Mammary epithelial cell (primary cell): ENCODE data around the gene ETV3L.

Experiments used
- CTCF ChIP-seq, 2 donors: IDR thresholded peaks in 1 of 2; conservative IDR thresholded peaks in 1 of 2; 2 replicates each; pipeline ENCODE4 v1.5.1; 2011 to 2012; ENCODE audit warnings: inconsistent platforms in 2 of 2, low read length in 2 of 2, mild to moderate bottlenecking in 2 of 2, control low read depth in 1 of 2, low read depth in 1 of 2; ENCODE audit not compliant: insufficient read depth in 1 of 2; ENCODE audit errors: extremely low read depth in 1 of 2
- EZH2 ChIP-seq: IDR thresholded peaks from 2 replicates; pipeline ENCODE4 v1.6.1; 2012; ENCODE audit warnings: low read length, inconsistent platforms, borderline replicate concordance

- no peak for TF ChIP-seq CTCF (conservative IDR thresholded peaks at IDR 0.05 in 1 of 2, IDR thresholded peaks at IDR 0.05 in 1 of 2; ENCODE audit: extremely low read depth in 1 of 2, insufficient read depth in 1 of 2, low read depth in 1 of 2, low read length in 2 of 2)
- no peak for TF ChIP-seq EZH2
Observed at GRCh38 chr1:157043685-157044084, 55.9 kb downstream of the ETV3L start.
